ENCODE data around the gene SERPINI2.
"Not testable (repeated sequence)": the region's sequence is repeated elsewhere in the genome, so short reads cannot be mapped to it uniquely, and the experiment has no call there.

The SERPINI2 gene

GRCh38 chr3:167450195-167450594, 23.6 kb downstream of the SERPINI2 start:
- DNase-seq (ENCODE audit: low read depth), result no peak

GRCh38 chr3:167445491-167445890, 28.4 kb downstream of the SERPINI2 start:
- no peak for DNase-seq (ENCODE audit: low read depth)

GRCh38 chr3:167441256-167441655, 32.6 kb downstream of the SERPINI2 start:
- DNase-seq (ENCODE audit: low read depth), result no peak

GRCh38 chr3:167437428-167438139, 36.3 kb downstream of the SERPINI2 start:
- no peak for DNase-seq (ENCODE audit: low read depth)

- not testable (repeated sequence) for DNase-seq (ENCODE audit: low read depth)
Measured at GRCh38 chr3:167426962-167427361, 46.9 kb downstream of the SERPINI2 start.

GRCh38 chr3:167422396-167422795, 51.4 kb downstream of the SERPINI2 start:
- DNase-seq (ENCODE audit: low read depth), result not testable (repeated sequence)

- no peak for DNase-seq (ENCODE audit: low read depth)
Measured at GRCh38 chr3:167409611-167410010, 64.2 kb downstream of the SERPINI2 start.

- no peak for DNase-seq (ENCODE audit: low read depth)
Measured at GRCh38 chr3:167406876-167407492, 66.9 kb downstream of the SERPINI2 start.

- DNase-seq (ENCODE audit: low read depth), result no peak
Measured at GRCh38 chr3:167397826-167398225, 76.0 kb downstream of the SERPINI2 start.

- no peak for DNase-seq (ENCODE audit: low read depth)
Measured at GRCh38 chr3:167396075-167396474, 77.8 kb downstream of the SERPINI2 start.

GRCh38 chr3:167394003-167394402, 79.8 kb downstream of the SERPINI2 start:
- no peak for DNase-seq (ENCODE audit: low read depth)

Data from stimulated activated CD4-positive, alpha-beta T cell treated with anti-CD3 and anti-CD28 coated beads, Interleukin-2, amount 100 ng/mL, for 4 hours (primary cell).